Middle frontal gyrus (tissue), 1 donor: ENCODE results near the gene GPR42.

ENCODE experiments used
- DNase-seq: peaks from one replicate; pipeline ENCODE4 v3.0.0-alpha.2; 2015; ENCODE audit warnings: low spot score; ENCODE audit errors: extremely low spot score

Gene GPR42

GRCh38 chr19:35417713-35418534, 47.1 kb downstream of the GPR42 start:
- no peak for DNase-seq

- DNase-seq, result no peak
Observed at GRCh38 chr19:35419046-35419445, 48.2 kb downstream of the GPR42 start.

GRCh38 chr19:35419805-35420204, 48.9 kb downstream of the GPR42 start:
- DNase-seq, result no peak

GRCh38 chr19:35421362-35421761, 50.5 kb downstream of the GPR42 start:
- DNase-seq, result no peak
